ENCODE data around the gene VGLL4.

- TF ChIP-seq CTCF (IDR thresholded peaks at IDR 0.05; ENCODE audit: borderline replicate concordance, extremely low read depth, low read length, poor library complexity, severe bottlenecking): no peak
- no peak for TF ChIP-seq EZH2 (IDR thresholded peaks at IDR 0.05; ENCODE audit: borderline replicate concordance, low read depth, low read length, severe bottlenecking)
These were observed 14.5 kb upstream of the VGLL4 start for GRCh38 chr3:11658180-11658579.
